ENCODE measurements around the gene FUCA2.
"Not testable (repeated sequence)": the region's sequence is repeated elsewhere in the genome, so short reads cannot be mapped to it uniquely, and the experiment has no call there.

The FUCA2 gene

DNA sequence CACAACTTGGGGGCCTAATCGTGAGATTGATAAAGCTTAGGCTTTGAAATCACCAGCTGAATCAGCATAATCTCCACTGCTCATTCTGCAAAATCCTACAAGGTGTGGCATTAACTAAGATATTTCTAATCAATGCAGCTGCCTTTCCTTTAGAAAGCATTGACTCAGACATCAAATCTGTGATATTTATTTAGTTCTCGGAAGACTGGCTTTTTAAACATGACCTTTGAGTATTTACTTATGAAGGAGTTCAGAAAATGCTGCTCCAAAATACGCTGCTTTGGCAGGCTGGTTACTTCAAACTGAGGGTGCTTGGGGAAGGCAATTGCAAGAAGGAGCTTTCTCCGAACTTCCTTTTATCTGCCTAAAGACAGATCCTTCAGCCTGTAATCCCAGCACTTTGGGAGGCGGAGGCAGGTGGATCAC, 23.7 kb upstream of the FUCA2 start:
- DNase-seq (ENCODE audit: low read depth) = no peak

- no peak for DNase-seq (ENCODE audit: low read depth)
These were observed 20.4 kb upstream of the FUCA2 start for GRCh38 chr6:143531720-143532499.

DNA sequence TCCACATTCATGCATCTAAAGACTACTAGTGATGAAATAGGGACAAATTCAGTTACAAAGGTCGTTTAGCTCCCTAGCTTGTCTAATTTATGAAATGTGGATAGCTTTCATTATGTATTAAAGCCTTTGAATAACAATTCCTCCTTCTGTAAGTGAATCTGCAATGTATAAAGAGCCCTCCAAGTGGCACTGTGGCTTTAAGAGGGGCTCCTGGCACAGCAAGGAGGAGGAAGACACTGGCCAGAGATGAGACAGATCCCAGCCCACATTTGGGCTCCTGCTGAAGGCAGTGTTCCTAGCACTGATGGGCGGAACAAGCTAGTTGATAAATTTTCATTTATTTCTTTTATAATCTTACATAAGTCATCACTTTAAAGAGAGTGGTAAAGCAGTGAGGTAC, 17.6 kb upstream of the FUCA2 start:
- DNase-seq (ENCODE audit: low read depth) = peak; percentile 45

DNA sequence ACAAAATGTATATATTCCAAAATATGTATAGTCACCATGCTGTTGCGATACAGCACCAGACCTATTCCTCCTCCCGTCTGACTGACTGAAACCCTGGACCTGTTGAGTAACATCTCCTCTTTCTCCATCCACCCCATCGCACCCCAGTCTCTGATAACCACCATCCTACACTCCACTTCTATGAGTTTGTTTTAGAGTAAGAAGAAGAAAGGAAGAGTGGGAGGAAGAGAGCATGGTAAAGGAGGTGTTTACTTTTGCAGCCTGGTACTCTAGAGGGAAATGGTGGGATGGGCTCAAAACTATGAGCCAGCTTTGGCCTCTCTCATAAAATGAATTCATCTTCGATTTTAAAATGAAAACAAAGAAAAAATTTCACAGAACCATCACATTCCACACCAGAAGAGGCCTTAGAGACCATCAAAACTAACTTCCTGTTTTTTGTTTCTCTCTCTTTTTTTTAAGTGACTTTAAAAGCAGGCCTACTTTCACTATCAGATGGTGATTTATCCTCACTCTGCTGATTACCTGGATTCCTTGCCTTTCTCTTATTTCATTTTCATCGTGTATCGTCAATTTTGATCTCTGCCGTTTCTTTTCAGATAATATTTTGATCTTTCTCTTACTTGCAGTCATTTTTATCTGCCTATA, 16.8 kb upstream of the FUCA2 start:
- DNase-seq (ENCODE audit: low read depth) = no peak

DNA sequence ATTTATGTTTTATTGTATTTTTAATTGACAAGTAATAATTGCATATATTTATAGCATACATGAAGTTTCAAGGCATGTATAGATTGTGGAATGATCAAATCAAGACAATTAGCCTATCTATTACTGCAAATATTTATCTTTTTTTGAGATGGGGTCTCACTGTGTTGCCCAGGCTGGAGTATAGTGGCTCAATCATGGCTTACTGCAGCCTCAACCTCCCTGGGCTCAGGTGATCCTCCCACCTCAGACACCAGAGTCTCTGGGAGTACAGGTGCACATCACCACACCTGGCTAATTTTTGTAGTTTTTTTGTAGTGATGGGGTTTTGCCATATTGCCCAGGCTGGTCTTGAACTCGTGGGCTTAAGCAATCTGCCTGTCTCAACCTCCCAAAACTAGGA, 16.2 kb upstream of the FUCA2 start:
- DNase-seq (ENCODE audit: low read depth) = no peak

DNA sequence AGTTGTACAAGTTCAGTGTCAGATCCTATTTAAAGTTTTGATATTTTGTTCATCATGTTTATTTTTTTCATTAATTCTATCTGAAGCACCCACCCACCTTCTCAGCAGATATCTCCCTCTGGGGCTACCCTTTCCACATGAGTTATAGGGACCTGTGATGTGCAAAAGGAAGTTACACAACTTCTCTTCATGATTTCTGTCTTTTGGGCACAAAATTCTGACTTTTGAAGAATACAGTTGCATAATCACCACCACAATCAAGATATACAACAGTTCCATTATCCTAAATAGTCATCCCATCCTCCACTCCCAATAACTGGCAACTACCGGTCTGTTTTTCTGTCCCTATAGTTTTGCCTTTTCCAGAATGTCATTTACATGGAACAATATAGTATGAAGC, 13.8 kb upstream of the FUCA2 start:
- DNase-seq (ENCODE audit: low read depth) = no peak

- DNase-seq (ENCODE audit: low read depth) = no peak
These were observed 10.6 kb upstream of the FUCA2 start for GRCh38 chr6:143522039-143522600.

GRCh38 chr6:143517447-143517773, 5.9 kb upstream of the FUCA2 start:
- no peak for DNase-seq (ENCODE audit: low read depth)

GRCh38 chr6:143516690-143517446, 5.3 kb upstream of the FUCA2 start:
- DNase-seq (ENCODE audit: low read depth) = no peak

GRCh38 chr6:143515766-143516355, 4.3 kb upstream of the FUCA2 start:
- DNase-seq (ENCODE audit: low read depth) = no peak

DNA sequence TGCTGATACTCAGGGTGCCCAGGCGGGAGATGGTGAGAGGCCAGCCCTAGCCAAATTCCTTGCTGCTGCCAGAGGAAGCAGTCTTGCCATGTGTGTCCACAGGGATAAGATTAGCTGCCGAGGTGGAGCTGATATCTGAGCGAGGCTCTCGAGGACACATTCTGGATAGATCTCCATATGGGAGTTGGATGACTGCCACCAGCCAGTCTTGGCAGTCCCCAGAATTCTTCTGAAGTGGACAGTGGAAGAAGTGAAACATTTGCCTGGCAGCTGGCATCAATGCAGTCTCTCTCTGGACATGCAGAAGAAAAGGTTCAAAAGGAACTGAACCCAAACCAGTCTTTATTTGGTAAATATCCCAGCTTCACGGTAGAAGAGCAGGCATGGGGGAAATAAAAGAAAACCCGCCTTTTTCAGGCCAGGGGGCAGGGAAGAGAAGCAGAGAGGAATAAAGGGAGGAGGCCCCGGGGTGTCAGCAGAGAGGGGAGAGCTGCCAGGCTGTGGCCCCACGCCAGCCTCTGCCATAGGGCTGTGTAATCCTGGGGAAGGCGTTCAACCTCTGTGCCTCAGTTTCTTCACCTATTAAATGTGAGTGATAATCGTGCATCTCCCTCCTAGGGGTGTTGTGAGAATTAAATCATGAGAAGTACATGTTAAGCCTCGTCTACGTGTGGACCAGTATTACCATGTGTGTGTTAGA, 3.7 kb upstream of the FUCA2 start:
- no peak for DNase-seq (ENCODE audit: low read depth)

GRCh38 chr6:143513410-143513809, 1.9 kb upstream of the FUCA2 start:
- DNase-seq (ENCODE audit: low read depth) = no peak

- not testable (repeated sequence) for DNase-seq (ENCODE audit: low read depth)
These were observed 1.2 kb downstream of the FUCA2 start for GRCh38 chr6:143510326-143510725.

GRCh38 chr6:143507358-143508145, 4.0 kb downstream of the FUCA2 start:
- DNase-seq (ENCODE audit: low read depth) = peak; percentile 40

DNA sequence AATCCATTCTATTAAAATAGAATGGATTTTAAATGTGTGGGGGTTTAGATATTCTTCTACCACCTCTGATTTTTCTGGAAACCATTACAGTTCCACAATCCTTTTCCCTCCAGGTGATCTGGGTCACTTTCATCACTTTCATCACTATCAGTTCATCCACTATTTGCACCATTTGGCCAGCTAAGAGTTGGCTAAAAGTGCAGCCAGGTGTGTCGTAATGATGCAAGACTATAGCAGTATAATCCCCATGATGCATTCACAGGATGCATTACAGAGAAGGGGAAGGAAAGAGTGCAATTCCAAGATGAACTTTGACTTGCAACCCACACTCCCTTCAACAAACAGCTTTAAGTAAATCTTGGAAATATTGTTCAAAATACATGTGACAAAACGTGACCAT, 4.9 kb downstream of the FUCA2 start:
- DNase-seq (ENCODE audit: low read depth) = no peak

- no peak for DNase-seq (ENCODE audit: low read depth)
These were observed 5.3 kb downstream of the FUCA2 start for GRCh38 chr6:143506199-143506598.

GRCh38 chr6:143505537-143505936, 6.0 kb downstream of the FUCA2 start:
- no peak for DNase-seq (ENCODE audit: low read depth)

- DNase-seq (ENCODE audit: low read depth) = peak; percentile 31
These were observed 6.4 kb downstream of the FUCA2 start for GRCh38 chr6:143505111-143505510.

DNA sequence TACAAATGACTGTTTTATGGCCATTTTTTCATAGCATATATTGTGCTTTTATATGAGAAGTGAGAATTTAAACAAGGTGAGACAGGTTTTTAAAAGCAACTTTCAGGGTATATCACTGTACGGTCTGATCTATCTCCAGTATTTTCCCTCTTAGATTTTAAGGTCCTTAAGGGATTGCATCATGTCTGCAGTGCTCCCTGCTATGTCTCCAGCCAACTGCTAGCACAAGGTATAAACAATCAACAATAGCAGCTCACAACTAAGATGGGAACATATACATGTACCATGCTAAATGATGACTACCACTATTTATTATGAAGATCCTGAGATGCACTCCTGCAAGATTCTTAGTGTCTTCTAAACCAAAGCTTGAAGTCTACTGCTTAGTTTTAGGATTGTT, 7.2 kb downstream of the FUCA2 start:
- no peak for DNase-seq (ENCODE audit: low read depth)

DNA sequence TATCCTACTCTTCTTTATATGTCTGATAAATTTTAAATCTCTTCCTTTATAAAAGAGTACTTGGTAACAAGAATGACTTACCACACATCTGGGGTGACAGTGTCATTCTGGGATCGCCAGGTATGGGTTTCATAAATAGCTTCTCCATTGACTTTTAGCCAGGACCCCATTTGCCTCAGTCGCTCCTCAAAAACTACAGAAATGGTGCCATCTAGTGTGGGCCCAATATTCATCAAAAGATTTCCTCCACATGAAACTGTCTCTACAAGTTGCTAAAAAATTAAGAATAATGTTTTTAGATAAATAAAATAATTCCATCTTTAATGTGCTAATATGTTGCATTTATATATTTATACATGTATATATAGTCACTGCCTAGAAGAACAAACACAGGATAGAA, 9.7 kb downstream of the FUCA2 start:
- no peak for DNase-seq (ENCODE audit: low read depth)

- DNase-seq (ENCODE audit: low read depth) = no peak
These were observed 13.1 kb downstream of the FUCA2 start for GRCh38 chr6:143498428-143498827.

Measured in ELR (cell line).